NCI-H748 treated with DMSO at 0.1 percent for 48 hours (cell line): ENCODE results near the gene QSOX1.

Source experiments
- DNase-seq: peaks from one replicate; lab custom pipeline; 2025; lab: John Stamatoyannopoulos, UW

The QSOX1 gene

DNA sequence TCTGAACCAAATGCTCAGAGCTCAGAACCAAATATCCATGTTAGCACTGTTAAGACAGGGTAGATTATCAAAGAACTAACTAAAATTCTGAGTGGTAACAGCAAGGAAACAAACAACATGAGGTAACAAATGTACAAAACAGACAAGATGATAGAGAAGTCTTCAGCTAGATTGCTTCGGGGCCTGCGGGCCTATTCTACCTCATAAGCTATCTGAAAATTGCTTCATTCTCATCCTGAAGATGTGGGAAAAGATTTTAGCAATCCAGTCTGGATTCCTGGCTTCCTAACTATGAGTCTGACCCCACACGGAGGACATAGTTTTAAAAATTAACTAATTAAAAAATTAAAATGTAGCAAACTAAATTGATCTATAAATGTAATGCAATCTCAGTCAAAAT, 9.2 kb upstream of the QSOX1 start:
- no peak for DNase-seq

DNA sequence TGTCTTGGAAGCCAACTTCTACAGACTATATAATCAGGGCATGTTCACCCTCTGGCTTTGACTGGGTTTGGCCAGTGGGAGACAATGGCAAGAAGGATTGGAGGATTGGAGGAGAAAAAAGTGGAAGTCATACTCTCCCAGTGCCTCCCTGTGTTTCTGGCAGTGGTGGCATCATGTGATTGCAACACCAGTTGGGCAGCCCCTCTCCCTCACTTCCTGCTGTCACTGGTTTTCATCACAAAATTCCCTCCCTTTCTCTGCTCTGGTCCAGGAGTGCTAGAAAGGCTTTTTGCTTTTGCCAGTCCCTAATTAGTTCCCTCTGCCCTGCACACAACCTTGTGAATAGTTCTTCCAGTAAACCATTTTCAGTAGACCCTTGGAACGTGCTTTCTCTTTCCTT, 3.7 kb upstream of the QSOX1 start:
- no peak for DNase-seq

DNA sequence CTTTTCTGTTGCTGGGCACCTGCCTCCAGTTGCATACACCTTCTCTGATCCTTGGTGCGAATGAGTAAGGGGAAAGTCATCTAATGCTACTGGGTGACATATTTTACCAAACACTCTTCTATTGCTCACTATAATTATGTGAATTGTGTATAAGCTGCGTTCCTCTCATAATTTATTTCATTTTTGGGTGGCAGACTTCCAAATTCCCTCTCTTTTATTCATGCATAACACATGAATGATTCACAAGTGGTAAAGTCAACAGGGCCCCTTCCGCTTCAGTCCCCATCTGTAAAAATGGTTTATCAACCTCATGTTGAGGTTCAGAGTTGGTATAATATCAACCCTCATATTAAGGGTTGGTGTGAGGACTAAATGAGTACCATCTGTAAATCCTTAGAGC, 3.2 kb upstream of the QSOX1 start:
- no peak for DNase-seq

DNA sequence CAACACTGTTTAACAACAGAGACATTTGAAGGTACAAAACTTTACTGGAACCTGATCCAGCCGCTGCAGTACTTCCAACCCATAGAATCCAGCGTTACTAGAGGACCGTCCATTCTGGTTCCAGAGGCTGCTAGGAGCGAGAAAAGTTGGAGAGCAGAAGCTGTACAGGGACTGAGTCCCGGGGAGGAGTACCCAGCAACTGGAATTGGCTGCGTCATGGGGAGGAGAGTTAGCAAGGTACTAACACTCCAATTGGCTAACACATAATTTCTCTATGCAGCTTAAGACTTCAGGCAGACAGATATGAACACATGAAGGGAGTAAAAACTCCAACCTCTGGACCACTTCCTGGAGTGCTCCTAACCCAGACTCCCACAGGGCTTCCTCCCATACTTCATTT, 2.1 kb upstream of the QSOX1 start:
- DNase-seq = no peak

DNA sequence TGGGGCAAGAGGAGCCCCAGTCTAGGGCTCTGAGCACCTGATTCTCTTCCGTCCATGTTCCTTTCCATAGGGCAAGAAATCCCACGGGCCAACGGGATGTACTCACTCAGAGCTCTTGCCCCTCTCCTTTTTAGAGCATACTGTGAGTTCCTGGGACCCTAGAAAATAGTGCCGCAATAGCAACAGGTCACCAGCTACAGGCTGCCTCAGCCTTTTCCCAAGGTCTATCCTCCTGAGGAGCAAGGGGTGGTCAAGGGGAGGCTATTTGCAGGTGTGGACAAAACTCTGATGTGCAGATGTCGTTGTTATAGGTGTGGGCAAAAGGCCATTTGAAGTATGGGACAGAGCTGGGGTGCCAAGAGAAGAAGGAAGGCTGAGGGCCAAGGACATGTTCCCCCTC, 1.6 kb upstream of the QSOX1 start:
- no peak for DNase-seq

- no peak for DNase-seq
These were observed 705 bp upstream of the QSOX1 start for GRCh38 chr1:180154003-180154324.

- no peak for DNase-seq
These were observed 563 bp downstream of the QSOX1 start for GRCh38 chr1:180155182-180155682.

- no peak for DNase-seq
These were observed 1.5 kb downstream of the QSOX1 start for GRCh38 chr1:180156201-180156600.

DNA sequence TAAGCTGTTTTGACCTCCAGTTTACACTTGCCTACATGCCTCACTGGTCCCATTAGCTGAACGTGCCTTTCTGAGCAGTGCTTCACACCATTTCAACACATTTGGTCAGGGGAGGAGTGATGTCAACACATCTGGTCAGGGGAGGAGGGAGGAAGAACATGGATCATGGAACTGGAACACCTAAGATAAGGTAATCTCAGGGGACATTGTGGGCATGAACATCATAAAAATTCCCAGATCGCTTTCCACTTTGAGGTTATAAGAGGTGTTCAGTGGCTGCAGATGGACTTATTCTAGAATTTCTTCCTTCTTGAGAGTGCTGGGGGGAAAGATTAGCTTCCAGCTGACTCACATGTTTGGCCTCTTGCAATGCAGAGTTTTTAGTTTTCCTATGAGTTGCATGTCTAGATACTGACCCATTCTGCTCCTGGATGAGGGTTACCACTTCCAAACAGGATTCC, 2.0 kb downstream of the QSOX1 start:
- no peak for DNase-seq

DNA sequence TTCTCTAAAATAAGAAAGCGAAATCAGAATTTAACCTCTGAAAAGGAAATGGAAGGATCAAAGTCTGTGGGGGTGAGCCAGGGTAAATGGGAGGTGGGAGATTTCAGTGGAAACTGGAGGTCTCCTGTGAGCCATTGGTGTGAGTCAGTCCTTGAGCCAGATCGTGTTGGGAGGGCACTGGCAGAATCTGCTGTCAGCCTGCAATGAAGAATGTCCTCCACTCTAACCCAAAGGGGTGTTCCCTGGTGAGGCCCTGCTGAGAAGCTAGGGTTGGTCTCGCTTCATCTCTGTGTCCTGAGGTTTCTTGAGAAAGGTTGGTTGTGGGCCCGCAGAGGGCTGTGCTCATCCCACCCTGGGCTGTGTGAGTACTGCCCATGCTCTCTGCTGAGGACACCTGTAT, 2.4 kb downstream of the QSOX1 start:
- no peak for DNase-seq

- DNase-seq = peak; percentile 90
These were observed 2.9 kb downstream of the QSOX1 start for GRCh38 chr1:180157576-180158057.

DNA sequence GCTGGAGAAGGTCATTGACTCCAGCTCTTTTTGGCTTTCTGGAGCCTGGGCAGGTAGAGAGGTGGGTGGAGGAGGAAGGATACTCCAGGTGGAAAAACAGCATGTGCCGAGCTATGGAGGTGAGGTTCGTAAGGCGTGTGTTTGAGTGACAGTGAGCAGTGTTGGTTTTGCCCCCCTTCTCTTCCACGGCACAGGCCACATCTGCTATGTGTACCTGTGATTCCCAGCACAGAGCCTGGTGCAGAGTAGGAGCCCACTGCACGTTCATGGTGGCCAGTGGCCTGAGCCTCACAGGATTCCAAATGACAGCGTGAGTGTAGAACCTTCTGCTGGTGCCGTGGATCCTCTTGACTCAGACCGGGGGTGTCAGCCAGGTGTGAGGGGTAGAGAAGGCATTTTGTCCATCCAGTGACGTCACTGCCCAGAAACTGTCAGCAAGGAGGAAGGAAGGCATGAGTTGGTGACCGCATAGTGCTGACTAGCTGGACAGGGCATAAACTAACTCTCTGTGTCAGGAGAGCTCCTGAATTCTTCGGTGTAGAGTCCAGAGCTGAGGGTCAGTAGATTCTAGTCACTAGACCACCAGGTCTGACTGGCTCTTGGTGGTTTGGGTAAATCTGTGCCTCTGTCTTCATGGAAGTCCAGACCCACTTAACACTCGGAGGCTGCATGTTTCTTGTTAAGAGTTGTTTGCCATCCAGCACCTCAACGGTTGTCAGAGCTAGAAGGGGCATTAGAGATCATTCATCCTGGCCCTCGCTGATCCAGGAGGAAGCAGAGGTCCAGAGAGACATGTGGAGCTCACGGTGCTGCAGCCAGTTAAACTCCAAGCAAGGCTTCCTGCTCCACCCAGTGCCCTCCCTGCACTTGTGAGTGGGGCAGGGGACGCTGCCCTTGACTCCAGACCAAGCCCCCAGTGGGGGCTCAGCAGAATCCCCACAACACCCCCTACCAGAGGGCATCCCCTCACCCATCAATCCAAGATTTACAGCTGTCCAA, 3.8 kb downstream of the QSOX1 start:
- DNase-seq = peak; percentile 45

DNA sequence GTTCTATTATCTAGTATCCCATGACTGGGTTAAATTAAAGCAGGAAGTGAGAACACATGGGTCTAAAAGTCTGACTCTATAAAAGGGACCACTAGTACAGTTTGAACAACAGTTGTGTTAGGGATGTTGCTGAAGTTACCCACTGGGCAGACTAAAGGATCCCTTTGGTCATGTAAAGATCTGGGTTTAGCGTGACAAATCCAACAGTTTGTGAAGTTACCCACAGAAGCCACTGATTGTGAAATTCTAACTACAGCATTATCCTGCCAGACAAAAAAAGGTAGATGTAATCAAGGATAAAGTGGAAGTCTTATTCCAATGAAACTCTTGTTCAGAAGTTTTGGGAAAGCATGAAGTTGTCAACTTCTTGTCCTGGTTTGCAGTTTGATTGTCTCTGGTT, 5.7 kb downstream of the QSOX1 start:
- no peak for DNase-seq

DNA sequence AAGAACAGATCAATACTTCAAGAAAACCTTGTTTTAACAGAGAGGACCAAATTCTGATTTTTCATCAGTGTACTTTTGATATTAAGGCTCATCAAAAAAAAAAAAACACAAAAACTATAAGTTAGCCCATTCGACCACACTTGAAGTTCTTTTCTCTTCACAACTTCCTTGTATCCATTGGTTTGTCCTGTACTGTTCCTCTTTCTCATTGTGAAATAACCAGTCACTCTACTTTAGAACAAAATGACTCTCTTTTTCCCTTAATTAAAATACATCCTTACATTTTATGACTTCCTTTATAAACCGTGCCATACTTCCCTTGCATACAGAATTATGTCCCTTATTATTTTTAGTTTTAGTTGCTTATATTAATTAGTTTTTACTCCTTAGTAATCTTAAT, 8.4 kb downstream of the QSOX1 start:
- no peak for DNase-seq

GRCh38 chr1:180165096-180165495, 10.4 kb downstream of the QSOX1 start:
- no peak for DNase-seq

DNA sequence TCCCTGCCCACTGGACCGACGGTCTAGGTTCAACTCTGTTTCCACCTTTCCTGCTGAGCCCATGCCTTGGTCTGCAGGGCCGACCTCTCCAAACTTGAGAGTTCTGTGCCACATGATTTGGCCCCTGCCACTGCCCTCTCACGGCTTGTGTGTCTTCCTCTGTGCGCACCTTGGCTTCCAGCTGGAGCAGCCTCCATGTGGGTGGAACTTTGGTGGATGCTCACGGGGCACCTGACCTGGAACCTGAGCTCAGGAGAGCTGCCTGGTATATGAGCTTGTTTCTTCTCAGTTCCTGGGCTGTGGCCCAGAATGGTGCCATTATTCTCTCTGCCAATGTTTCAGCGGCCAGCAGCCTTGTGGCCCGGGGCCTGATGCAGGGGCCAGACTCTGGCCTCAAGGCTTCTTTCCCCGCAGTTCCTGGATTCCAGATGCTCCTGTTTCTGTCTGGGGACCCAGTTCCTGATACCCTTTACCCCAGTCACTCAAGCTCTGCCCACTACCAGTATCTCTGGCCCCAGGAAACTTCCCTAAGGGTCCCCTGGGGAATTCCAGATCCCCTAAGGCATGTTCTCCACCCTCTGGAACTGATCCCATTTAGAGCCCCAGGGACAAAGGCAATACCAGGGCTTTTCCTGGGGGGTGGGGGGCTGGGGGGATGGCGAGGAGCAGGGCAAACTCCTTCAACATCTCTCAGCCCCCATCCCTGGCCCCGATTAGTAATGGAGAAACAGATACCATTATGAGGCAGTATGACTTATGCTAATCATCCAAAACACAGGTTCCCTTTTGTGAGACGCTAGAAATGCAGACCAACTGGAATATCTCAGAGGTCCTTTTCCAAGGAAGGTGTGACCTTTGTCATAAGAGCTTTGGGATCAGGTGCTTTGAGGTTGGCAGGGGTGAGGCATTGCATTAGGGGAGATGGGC, 11.1 kb downstream of the QSOX1 start:
- DNase-seq = no peak

DNA sequence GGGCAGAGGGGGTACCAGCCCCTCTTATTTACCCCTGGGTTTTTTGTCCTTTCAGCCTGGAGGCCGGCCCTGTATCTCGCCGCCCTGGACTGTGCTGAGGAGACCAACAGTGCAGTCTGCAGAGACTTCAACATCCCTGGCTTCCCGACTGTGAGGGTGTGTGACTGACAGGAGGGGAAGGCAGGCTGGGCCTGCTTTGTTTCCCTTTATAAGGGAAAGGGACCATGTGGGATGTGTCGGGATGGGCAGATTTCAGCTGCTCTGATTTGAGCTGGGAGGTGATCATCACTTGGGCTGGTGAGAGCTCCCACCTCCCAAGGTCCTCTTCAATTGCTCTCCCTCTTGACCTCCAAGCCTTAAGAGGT, 11.7 kb downstream of the QSOX1 start:
- no peak for DNase-seq

- no peak for DNase-seq
These were observed 12.5 kb downstream of the QSOX1 start for GRCh38 chr1:180167021-180167701.

DNA sequence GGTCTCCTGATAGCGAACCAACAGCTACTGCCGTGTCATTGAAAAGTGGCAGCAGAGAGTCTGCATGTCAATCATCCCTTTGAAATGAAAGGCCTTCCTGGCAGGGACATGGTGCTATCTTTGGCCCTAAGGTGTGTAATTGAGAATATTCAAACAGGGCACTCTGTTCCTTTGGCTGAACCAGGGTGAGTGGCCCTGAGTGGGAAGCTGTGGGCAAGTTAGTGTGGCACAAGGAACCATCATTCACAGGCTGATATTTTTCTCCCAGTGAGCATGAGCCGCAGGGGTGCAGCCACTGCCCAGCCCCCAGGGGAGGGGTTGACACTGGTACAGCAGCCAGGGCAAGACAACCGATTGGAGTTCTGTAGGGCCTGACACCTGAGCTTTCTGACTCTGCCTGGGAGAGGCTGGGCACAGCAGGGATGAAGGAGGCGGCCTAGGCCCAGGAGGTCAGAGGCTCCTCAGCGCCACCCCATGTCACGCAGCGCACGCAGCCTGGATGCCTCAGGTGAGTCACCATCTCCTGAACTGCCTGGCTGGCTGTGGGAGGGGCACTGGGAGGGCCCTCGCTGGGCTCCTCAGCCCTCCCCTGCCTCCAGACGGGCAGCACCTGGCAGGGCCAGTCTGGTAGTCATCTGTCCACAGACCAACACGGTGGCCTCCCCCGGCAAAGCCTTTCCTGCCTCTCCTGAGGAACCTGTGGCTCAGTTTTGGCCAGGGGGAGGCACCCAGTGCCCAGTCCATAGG, 13.2 kb downstream of the QSOX1 start:
- DNase-seq = no peak

DNA sequence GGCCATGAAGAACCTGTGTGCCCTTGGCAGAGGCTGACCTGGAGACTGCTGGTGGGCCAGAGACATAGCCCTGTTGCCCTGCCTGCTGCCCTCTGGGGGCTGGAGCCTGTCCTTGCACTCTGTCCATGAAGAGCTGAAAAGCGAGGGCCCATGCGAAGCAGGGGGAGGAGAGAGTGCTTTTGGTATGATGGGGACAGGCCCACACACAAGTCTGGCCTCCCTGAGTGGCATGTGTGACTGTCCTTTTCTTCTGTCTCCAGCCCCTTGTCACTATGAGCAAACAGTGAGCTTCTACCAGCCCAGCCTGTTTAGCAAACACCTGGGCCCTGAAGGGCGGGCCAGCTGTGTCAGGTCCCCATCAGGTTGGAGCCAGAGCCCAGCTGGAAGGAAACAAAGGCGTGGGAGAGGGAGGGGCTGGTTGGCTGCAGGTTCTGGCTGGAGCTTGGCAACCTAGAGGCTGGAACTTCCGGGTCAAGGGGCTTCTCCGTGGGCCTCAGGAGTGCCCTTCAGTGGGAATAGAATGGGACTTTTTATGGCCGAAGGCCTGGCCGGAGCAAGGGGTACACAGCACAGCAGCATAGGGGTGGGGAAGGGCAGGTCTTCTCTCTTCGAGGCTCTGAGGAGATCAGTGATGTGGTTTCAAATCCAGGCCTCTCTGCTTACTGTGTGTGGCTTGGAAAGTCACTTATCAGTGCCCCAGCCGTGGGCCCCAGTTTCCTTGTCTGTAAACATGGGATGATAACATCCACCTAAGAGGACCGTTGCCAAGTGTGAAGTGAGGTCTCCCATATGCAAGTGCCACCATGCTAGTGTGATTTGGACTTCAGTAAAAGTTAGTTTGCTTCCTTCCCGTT, 14.3 kb downstream of the QSOX1 start:
- peak; percentile 44 for DNase-seq
